HG03439 (cell line): ENCODE results near the gene C16orf95.

Experiments
- ATAC-seq: cut with Tn5 transposase; IDR thresholded peaks from one replicate; pipeline ENCODE4 v1.9.1; 2021; ENCODE audit warnings: mild to moderate bottlenecking, moderate library complexity; ENCODE audit not compliant: unreplicated experiment

The C16orf95 gene

DNA sequence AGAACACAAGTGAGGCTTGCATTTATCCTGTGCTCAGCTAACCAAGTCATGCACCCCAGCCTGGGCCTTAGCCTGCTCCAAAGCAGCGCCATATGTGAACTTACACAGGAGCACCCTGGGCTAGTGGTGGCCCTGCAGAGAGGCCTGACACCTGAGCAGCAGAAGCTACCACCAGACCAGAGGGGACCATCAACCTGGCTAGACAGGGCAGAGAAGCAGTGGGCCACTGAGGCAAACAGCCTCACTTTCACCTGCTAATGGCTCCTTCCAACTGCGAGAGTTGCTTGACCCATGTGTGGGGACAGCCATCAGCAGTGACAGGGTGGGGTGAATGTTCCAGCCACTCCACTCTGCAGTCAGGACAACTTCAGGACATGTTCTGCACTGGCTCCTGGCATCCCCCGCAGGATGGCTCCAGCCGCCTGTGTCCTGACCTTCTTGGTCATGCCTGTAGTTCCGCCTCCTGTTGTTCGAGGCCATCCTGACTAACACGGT, 2.9 kb upstream of the C16orf95 start:
- ATAC-seq = no peak

- no peak for ATAC-seq
These were observed 1.8 kb upstream of the C16orf95 start for GRCh38 chr16:87319011-87319410.

DNA sequence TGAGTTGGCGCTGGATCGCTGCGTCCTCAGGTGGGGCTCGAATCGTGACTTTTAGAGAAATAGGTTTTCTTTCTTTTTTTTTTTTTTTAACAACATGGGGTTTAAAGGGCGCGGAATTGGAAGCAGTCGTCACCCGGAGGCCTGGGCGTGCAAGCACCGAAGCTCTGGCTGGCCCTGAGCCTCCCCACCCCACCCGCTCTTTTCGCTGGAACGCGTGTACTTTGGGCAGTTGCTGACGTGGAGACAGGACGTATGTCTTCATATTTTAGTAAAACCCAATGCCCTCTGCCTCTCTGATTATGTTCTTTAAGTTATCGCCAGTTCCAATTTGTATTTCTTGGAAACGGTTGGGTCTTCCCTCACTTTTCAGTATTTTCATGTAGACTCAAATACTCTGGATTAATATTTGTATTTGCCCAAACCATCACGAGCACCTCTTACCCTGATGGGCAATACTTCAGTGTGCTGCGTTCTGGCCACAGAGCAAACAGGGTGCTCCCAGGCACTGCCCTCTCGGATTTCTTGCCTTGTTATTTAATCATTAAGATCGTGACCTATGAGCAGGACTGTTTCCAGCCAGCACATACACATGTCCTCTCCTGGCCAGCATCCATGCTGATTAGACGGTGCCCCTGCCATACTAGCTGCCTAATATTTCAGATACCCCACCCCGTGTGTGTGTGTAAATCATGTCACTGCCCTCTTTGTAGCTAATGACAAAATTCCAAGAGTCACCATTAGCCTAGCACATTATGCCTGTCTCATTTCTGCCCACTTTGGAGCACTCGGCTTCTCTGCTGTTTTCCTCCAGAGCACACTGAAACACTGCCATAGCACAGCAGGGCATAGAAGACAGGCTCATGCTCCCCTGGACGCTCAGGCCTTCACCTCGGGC, 805 bp upstream of the C16orf95 start:
- ATAC-seq = no peak

DNA sequence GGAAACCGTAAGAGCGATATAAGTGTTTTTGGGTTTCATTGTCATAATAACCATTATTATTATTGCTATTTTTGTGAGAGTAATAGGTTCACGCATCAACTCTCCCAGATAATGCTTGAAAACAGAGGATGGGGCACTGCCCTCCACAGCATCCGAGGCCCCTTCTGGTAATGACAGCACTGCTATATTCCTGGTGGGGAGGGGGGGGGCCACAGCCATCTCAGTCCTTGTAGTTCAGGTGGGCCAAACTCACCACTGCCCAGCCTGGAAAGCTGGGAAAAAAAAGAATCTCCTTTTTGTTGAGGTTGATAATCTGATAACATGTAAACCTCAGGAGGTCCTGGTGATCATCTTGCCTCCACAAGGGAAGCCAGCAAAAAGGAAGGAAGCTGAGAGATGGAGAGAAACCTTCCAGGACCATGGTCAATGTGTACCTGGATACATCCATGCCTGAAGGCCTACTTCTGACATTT, 706 bp downstream of the C16orf95 start:
- ATAC-seq = no peak

GRCh38 chr16:87314990-87315420, 2.2 kb downstream of the C16orf95 start:
- ATAC-seq = no peak

DNA sequence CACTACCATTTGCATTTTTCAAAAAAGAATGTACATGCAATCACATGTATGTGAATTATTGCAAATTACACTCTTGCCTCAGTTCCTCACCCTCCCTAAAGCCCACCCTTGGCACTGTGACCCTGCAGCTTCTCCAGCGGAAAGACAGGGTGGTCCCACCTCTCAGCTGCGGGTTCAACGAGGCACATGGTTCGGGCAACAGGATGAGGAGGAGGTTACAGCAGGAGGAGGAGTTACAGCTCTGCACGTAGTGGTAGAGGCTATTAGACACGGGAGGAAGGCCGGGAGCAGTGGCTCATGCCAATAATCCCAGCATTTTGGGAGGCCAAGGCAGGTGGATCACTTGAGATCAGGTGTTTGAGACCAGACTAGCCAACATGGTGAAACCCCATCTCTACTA, 5.2 kb downstream of the C16orf95 start:
- ATAC-seq = no peak

DNA sequence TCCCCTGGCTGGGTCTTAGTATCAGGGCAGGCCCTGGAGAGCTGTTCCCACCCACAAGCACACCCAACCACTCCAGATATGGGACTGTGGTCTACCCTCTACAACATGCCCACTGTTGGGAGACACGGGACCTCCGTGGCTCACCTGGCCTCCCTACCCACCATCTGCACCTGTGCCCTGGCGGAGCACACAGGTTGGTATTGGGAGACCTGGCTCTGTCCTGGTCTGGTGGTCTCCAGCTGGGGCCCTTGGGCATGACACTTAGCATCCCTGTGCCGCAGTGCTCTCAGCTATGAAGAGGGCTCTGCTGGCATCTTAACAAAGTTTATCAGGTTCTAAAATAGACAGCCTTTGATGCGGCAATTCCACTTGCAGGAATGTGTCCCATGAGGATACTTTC, 5.8 kb downstream of the C16orf95 start:
- ATAC-seq = no peak

DNA sequence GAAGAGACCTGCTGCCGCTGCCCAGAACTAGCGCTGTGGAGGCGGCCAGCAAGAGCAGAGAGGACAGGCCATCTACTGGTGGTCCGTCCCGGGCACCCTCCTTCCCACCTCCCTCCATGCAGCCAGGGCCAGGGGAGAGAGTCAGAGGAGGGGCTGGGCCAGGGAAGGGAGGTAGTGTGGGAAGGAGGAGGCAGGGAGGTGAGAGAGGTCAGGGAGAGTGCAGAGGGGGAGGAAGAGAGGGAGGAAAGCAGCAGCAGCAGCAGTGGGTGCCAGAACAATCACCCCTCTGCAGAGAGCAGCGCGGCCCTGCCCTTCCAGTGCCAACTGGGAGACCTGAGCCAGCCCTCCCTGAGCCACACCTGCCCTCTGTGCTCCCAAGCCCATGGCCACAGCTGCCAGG, 6.6 kb downstream of the C16orf95 start:
- ATAC-seq = no peak

DNA sequence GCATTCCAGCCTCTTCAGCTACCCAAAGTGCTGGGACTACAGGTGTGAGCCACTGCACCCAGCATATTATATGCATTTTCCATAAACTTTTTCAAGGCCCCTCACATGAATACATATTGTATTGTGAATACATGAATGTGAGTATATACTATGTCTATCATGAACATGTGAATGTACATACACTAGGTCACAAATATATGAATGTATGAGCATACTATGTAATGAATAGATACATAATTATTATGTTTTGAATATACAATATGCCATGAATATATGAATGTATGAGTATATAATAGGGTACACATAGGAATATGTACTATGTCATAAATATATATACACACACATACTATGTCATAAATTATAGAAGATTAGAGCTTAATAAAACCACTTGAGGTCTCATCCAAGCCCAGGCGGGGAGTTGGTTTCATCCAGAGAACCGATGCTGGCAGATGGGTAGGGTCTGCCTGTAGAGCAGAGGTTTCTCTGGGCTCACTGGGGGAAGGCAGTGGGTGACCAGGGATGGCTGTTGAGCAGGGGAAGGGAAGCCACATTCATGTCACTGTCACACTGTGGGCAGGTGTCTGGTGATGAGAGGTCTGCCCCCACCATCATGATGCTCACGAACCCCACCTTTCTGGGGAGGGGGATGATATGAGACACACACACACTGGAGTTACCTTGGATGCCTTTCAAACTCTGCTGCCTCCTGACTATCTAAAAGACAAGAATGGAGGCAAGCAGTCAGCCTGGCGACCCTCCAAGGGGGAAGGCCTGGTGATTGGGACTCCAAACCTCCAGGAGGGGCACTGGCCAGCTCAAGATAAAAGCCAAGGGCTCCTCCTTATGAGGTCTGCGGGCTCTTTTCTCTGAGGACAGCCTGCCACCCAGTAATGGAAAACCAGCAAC, 7.3 kb downstream of the C16orf95 start:
- no peak for ATAC-seq

- ATAC-seq = no peak
These were observed 8.4 kb downstream of the C16orf95 start for GRCh38 chr16:87308826-87309225.

GRCh38 chr16:87306516-87306915, 10.7 kb downstream of the C16orf95 start:
- ATAC-seq = no peak

GRCh38 chr16:87305505-87306391, 11.4 kb downstream of the C16orf95 start:
- no peak for ATAC-seq

DNA sequence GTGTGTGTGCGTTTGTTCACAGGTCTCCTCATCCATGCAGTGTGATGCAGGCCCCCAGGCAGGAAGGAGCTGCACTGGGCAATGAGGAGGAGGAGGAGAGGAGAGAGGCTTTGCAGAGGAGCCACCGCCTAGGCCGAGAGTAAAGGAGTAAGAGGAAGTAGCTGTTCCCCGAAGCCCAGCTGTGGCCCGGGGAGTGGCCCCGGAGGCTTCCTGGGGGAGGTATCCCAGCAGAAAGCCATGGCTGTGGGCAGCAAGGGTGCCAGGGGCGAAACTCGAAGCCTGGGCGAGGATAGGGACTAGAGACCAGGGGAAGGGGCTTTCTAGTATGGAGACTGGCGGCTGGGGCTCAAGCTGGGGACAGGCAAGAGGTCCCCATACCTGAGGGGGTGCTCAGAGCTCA, 12.2 kb downstream of the C16orf95 start:
- ATAC-seq = no peak

DNA sequence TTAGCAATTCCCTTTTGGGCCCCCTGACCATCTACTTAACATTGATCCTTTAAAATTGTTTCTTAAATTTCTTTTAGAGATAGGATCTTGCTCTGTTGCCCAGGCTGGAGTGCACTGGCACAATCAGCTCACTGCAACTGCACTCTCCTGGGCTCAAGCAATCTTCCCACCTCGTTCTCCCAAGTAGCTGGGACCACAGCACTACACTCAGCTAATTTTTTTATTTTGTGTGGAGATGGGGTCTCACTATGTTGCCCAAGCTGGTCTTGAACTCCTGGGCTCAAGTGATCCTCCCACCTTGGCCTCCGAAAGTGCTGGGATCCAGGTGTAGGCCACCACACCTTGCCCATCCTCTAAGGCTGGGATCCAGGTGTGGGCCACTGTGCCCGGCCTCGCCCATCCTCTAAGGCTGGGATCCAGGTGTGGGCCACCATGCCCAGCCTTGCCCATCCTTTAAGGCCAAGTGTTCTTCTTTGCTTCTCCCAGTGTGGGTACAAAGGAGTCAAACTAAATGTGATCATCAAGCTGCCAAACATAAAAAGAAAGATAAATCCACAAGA, 13.2 kb downstream of the C16orf95 start:
- no peak for ATAC-seq

GRCh38 chr16:87303431-87303930, 13.7 kb downstream of the C16orf95 start:
- ATAC-seq = no peak

- no peak for ATAC-seq
These were observed 18.2 kb downstream of the C16orf95 start for GRCh38 chr16:87298857-87299465.

- ATAC-seq = no peak
These were observed 19.1 kb downstream of the C16orf95 start for GRCh38 chr16:87297918-87298631.

GRCh38 chr16:87297407-87297806, 19.8 kb downstream of the C16orf95 start:
- ATAC-seq = no peak
